Activated T-cell treated with anti-CD3 and anti-CD28 coated beads for 4 hours (primary cell): ENCODE data around the gene VRK2.
"Not testable (repeated sequence)": the region's sequence is repeated elsewhere in the genome, so short reads cannot be mapped to it uniquely, and the experiment has no call there.

Source experiments
- DNase-seq: peaks from one replicate; pipeline ENCODE4 v3.0.0-alpha.2; 2020

VRK2 gene

GRCh38 chr2:58110765-58111164 is 64.2 kb downstream of the VRK2 start:
- no peak for DNase-seq

GRCh38 chr2:58113563-58113962 is 67.0 kb downstream of the VRK2 start:
- not testable (repeated sequence) for DNase-seq

- DNase-seq = no peak
These were observed 74.1 kb downstream of the VRK2 start for GRCh38 chr2:58120626-58121229.

- DNase-seq = no peak
These were observed 75.4 kb downstream of the VRK2 start for GRCh38 chr2:58122040-58122439.

GRCh38 chr2:58122540-58122939 is 75.9 kb downstream of the VRK2 start:
- DNase-seq = no peak

- DNase-seq = no peak
These were observed 80.5 kb downstream of the VRK2 start for GRCh38 chr2:58127111-58127510.

GRCh38 chr2:58130238-58130637 is 83.6 kb downstream of the VRK2 start:
- DNase-seq = no peak

GRCh38 chr2:58131191-58132011 is 84.8 kb downstream of the VRK2 start:
- DNase-seq = no peak

GRCh38 chr2:58133395-58133794 is 86.8 kb downstream of the VRK2 start:
- DNase-seq = no peak

GRCh38 chr2:58135861-58136260 is 89.3 kb downstream of the VRK2 start:
- DNase-seq = no peak

GRCh38 chr2:58137221-58137620 is 90.6 kb downstream of the VRK2 start:
- no peak for DNase-seq

- no peak for DNase-seq
These were observed 91.2 kb downstream of the VRK2 start for GRCh38 chr2:58137856-58138255.

- no peak for DNase-seq
These were observed 91.9 kb downstream of the VRK2 start for GRCh38 chr2:58138396-58139030.

GRCh38 chr2:58140508-58141072 is 94.0 kb downstream of the VRK2 start:
- DNase-seq = no peak

- not testable (repeated sequence) for DNase-seq
These were observed 99.2 kb downstream of the VRK2 start for GRCh38 chr2:58145769-58146168.

- DNase-seq = peak; percentile 5
These were observed 100.1 kb downstream of the VRK2 start for GRCh38 chr2:58146707-58147106.

- no peak for DNase-seq
These were observed 108.7 kb downstream of the VRK2 start for GRCh38 chr2:58155160-58155778.

GRCh38 chr2:58156780-58157179 is 110.2 kb downstream of the VRK2 start:
- no peak for DNase-seq

- no peak for DNase-seq
These were observed 111.1 kb downstream of the VRK2 start for GRCh38 chr2:58157754-58158153.

GRCh38 chr2:58158481-58158880 is 111.9 kb downstream of the VRK2 start:
- no peak for DNase-seq

- DNase-seq = no peak
These were observed 117.3 kb downstream of the VRK2 start for GRCh38 chr2:58163913-58164312.

GRCh38 chr2:58168130-58168529 is 121.5 kb downstream of the VRK2 start:
- not testable (repeated sequence) for DNase-seq

GRCh38 chr2:58169845-58170244 is 123.2 kb downstream of the VRK2 start:
- not testable (repeated sequence) for DNase-seq
